ENCODE results near the gene TBR1.

TBR1 gene

DNA sequence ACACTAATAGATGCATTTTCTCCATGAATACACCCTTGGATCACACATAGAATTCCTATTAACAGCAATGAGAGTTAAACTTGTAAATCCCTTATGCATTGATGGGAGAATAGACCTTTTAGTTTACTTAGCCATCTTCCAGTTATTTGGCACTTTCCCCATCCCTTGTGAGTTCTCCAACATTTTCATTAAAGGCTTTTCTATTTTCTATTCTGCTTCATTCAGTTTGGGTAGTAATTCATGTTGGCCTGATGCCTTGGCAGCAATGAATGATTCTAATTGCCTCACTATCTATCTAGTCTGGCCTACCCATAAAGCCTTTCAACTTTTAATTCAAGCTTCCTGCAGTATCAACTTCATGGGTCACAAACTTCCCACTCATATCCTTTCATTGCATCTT is 32.3 kb downstream of the TBR1 start:
- no peaks in the 10 kb centered on the region for H3K36me3 ChIP-seq (replicated peaks)
- no peaks in the 10 kb centered on the region for H3K27me3 ChIP-seq (replicated peaks)
- no peak overlapping the region for H3K27ac ChIP-seq
- H3K4me3 ChIP-seq (ENCODE audit: low read depth, low read length), result no peak overlapping the region
- no peak for DNase-seq
- TF ChIP-seq, protein P1, sequence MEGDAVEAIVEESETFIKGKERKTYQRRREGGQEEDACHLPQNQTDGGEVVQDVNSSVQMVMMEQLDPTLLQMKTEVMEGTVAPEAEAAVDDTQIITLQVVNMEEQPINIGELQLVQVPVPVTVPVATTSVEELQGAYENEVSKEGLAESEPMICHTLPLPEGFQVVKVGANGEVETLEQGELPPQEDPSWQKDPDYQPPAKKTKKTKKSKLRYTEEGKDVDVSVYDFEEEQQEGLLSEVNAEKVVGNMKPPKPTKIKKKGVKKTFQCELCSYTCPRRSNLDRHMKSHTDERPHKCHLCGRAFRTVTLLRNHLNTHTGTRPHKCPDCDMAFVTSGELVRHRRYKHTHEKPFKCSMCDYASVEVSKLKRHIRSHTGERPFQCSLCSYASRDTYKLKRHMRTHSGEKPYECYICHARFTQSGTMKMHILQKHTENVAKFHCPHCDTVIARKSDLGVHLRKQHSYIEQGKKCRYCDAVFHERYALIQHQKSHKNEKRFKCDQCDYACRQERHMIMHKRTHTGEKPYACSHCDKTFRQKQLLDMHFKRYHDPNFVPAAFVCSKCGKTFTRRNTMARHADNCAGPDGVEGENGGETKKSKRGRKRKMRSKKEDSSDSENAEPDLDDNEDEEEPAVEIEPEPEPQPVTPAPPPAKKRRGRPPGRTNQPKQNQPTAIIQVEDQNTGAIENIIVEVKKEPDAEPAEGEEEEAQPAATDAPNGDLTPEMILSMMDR (IDR thresholded peaks at IDR 0.05; ENCODE audit: low read depth, low read length, missing control alignments), result no peak
- in situ Hi-C loops (cut with HindIII; ENCODE audit: low pct_ligation_motif_present, low sequenced_read_pairs), result no loop called here

DNA sequence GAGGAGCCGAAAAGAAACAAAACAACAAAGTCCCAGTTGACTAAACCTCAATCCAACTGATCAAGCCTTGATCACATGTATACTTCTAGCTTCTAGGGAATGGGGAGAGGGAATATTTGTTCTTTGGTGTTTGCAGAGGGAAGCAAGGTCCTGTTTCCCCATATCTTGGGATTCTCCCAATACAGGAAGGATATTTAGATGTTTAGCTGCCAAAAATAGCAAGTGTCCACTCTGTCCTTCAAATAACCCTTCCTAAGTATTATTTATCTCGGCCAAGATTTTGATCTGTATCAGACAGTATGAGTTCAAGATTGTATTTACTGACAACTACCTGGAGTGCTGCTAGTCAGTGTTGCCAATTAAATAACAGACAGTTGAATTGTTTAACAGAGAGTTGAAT is 55.5 kb downstream of the TBR1 start:
- DNase-seq, result no peak
- Histone ChIP-seq H3K4me3 (ENCODE audit: low read depth, low read length) (no peak overlapping the region), H3K27me3 (replicated peaks) (no peaks in the 10 kb centered on the region), H3K36me3 (replicated peaks) (no peaks in the 10 kb centered on the region), H3K27ac (no peak overlapping the region)
- in situ Hi-C loops (cut with HindIII; ENCODE audit: low pct_ligation_motif_present, low sequenced_read_pairs), result no loop called here
- TF ChIP-seq, protein P1 (IDR thresholded peaks at IDR 0.05; ENCODE audit: low read depth, low read length, missing control alignments), result no peak

DNA sequence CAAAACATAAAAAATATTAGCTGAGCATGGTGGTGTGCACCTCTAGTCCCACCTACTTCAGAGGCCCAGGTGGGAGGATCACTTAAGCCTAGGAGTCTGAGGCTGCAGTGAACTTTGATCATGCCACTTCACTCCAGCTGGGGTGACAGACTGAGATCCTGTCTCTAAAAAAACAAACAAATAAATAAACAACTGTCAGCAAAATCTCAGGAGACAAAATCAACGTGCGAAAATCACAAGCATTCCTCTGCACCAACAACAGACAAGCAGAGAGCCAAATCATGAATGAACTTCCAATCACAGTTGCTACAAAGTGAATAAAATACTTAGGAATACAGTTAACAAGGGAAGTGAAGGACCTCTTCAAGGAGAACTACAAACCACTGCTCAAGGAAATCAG is 58.8 kb downstream of the TBR1 start:
- Histone ChIP-seq H3K27me3 (replicated peaks) (no peaks in the 10 kb centered on the region), H3K4me3 (ENCODE audit: low read depth, low read length) (no peak overlapping the region), H3K27ac (no peak overlapping the region), H3K36me3 (replicated peaks) (no peaks in the 10 kb centered on the region)
- in situ Hi-C loops (cut with HindIII; ENCODE audit: low pct_ligation_motif_present, low sequenced_read_pairs), result no loop called here
- TF ChIP-seq, protein P1 (IDR thresholded peaks at IDR 0.05; ENCODE audit: low read depth, low read length, missing control alignments), result no peak
- no peak for DNase-seq

All from brain microvascular endothelial cell (primary cell).